D721Med (cell line): ENCODE measurements around the gene FMO5.
A peak's percentile ranks its signal among the peaks of the same experiment; 100 is the strongest.

ENCODE experiments used
- DNase-seq: peaks from one replicate; pipeline ENCODE4 v3.0.0; 2011; ENCODE audit warnings: low spot score; ENCODE audit not compliant: insufficient read length
- FAIRE-seq: peaks from 2 replicates; lab custom pipeline; 2011; peaks lifted over from hg19 to GRCh38; lab: Jason Lieb, UNC
- CTCF ChIP-seq: IDR thresholded peaks from 2 replicates; pipeline ENCODE4 v1.5.1; 2012; ENCODE audit warnings: mild to moderate bottlenecking, control low read depth; ENCODE audit not compliant: insufficient read depth; ENCODE audit errors: missing control alignments

FMO5 gene

DNA sequence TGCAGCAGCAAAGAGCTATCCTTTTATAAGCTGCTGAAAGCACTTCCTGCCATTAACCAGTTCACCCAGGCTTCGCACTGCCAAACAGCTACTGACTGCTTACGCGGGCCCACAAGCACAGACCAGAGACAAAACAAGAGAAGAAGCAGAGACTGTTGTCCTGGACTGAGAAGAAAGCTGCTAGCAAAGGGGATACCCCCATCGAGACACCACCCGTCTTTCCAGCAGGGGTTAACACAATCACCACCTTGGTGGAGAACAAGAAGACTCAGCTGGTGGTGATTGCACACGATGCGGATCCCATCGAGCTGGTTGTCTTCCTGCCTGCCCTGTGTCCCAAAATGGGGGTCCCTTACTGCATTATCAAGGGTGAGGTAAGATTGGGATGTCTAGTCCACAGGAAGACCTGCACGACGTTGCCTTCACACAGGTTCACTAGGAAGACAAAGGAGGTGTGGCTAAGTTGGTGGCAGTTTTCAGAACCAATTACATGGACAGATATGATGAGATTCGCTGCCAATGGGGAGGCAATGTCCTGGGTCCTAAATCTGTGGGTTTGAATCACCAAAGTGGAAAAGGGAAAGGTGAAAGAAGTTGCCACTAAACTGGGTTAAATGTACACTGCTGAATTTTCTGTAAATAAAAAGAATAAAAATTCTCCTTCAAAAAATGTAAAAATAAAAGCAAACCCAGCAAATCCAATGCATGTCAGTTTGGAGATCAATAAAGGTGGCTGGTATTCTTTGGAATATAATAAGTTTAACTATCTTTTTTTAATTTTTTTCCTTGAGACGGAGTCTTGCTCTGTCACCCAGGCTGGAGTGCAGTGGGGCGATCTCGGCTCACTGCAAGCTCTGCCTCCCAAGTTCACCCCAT, 1.2 kb downstream of the FMO5 start:
- FAIRE-seq (no peak), DNase-seq (no peak)
- no peak for TF ChIP-seq CTCF

GRCh38 chr1:147218606-147219005, 6.5 kb downstream of the FMO5 start:
- DNase-seq (no peak), FAIRE-seq (no peak)
- no peak for TF ChIP-seq CTCF

DNA sequence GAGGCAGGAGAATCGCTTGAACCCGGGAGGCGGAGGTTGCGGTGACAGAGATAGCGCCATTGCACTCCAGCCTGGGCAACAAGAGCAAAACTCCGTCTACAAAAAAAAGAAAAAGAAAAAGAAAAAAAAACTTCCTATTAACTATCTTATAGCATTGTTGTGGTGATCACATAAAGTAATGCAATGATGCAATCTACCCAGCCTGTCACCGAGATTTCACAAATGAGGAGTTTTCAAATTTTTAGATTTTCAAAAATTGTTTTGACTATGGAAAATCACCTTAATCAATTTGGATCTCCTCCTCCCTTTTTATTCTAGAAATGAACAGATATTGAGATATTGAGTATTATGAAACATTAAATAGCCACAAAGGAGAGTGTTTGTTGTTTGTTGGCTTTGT, 8.0 kb downstream of the FMO5 start:
- DNase-seq (no peak), FAIRE-seq (no peak)
- TF ChIP-seq CTCF: no peak

- FAIRE-seq (peak; percentile 16), DNase-seq (no peak)
- no peak for TF ChIP-seq CTCF
Measured at GRCh38 chr1:147216124-147216523, 9.0 kb downstream of the FMO5 start.

- no peak for FAIRE-seq
- no peak for TF ChIP-seq CTCF
- no peak for DNase-seq
Measured at GRCh38 chr1:147215540-147215916, 9.6 kb downstream of the FMO5 start.

DNA sequence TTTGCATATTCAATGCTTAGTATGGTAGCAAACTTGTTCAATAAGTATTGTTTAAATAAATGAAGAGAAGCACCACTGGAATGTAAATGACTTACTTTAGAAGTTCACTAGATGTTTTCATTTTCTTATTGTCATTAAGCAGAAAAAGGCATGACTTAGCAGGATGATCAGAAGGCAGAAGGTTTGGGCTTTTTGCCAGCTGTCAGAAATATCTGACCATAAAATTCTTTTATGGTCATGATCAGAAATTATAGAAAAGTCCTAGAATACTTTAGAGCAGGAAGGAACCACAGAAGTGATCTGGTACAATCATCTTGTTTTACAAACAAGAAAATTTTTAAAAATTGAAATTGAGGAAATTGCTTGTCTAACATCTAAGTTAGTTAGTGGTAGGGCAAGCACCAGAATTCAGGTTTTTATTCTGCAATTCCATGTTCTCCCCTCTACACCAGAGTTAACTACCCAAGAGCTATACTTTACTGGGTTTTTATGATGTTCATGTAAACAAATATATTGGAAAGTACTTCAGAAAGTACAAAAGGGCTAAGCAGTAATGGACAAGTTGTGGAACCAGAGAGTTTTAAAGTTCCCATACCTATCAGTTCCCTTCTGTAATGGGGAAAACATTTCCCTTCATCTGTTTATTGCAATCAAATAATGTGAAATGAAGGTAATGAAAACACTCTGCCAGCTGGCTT, 10.1 kb downstream of the FMO5 start:
- DNase-seq (no peak), FAIRE-seq (no peak)

More for the DNA sequence above, 10.1 kb downstream of the FMO5 start:
- TF ChIP-seq CTCF: no peak
